Neural progenitor cell (in vitro differentiated cells): ENCODE results near the gene MRPL57. TPM values are rescaled to one million over a fixed set of nuclear protein-coding genes. Genes with fewer than 3 reads are reported as not detected.
"Not testable (repeated sequence)": the region's sequence is repeated elsewhere in the genome, so short reads cannot be mapped to it uniquely, and the experiment has no call there.

Source experiments
- DNase-seq: peaks from one replicate; pipeline ENCODE4 v3.0.0-alpha.2; 2016; ENCODE audit warnings: low spot score
- H2AFZ ChIP-seq: fragments of 200-600 bp; sonication (generic); replicated peaks from 2 replicates; pipeline ENCODE4 v1.6.1; 2016; ENCODE audit warnings: antibody characterized with exemption
- H3F3A ChIP-seq: fragments of 200-600 bp; sonication (generic); 2 replicates; pipeline ENCODE4 v1.6.1; 2016; ENCODE audit warnings: antibody characterized with exemption, low read depth
- H3K27ac ChIP-seq: fragments of 200-600 bp; sonication (generic); 2 replicates; pipeline ENCODE4 v1.5.1; 2016; ENCODE audit warnings: mild to moderate bottlenecking
- H3K27me3 ChIP-seq: fragments of 200-600 bp; sonication (generic); 2 replicates; pipeline ENCODE4 v1.6.1; 2016; ENCODE audit warnings: mild to moderate bottlenecking, moderate library complexity
- H3K36me3 ChIP-seq: fragments of 200-600 bp; sonication (generic); 2 replicates; pipeline ENCODE4 v1.5.1; 2016
- H3K4me1 ChIP-seq: fragments of 200-600 bp; sonication (generic); 2 replicates; pipeline ENCODE4 v1.6.1; 2016; ENCODE audit warnings: mixed run types
- H3K4me2 ChIP-seq: fragments of 200-600 bp; sonication (generic); 2 replicates; pipeline ENCODE4 v1.6.1; 2016
- H3K4me3 ChIP-seq: fragments of 200-600 bp; sonication (generic); 2 replicates; pipeline ENCODE4 v1.5.1; 2016
- H3K79me2 ChIP-seq: fragments of 200-600 bp; sonication (generic); 2 replicates; pipeline ENCODE4 v1.6.1; 2016; ENCODE audit warnings: low read depth
- H3K9ac ChIP-seq: fragments of 200-600 bp; sonication (generic); 2 replicates; pipeline ENCODE4 v1.6.1; 2016
- H3K9me3 ChIP-seq: fragments of 200-600 bp; sonication (generic); 2 replicates; pipeline ENCODE4 v1.5.1; 2016; ENCODE audit warnings: low read depth
- H4K20me1 ChIP-seq: fragments of 200-600 bp; sonication (generic); 2 replicates; pipeline ENCODE4 v1.6.1; 2016; ENCODE audit warnings: low read depth
- H3K27ac Mint-ChIP-seq: 3 replicates; pipeline ENCODE4 v1.8.0; 2021; ENCODE audit warnings: mixed read lengths
- H3K27me3 Mint-ChIP-seq: 2 replicates; pipeline ENCODE4 v1.8.0; 2022; ENCODE audit warnings: low read depth, mild to moderate bottlenecking, inconsistent platforms, moderate library complexity, mixed read lengths; ENCODE audit not compliant: insufficient read depth
- H3K36me3 Mint-ChIP-seq: 3 replicates; pipeline ENCODE4 v1.8.0; 2021; ENCODE audit warnings: mixed read lengths
- H3K4me1 Mint-ChIP-seq: 3 replicates; pipeline ENCODE4 v1.8.0; 2021; ENCODE audit warnings: mixed read lengths
- H3K4me3 Mint-ChIP-seq: 3 replicates; pipeline ENCODE4 v1.8.0; 2021; ENCODE audit warnings: mild to moderate bottlenecking, moderate library complexity, mixed read lengths
- H3K9me3 Mint-ChIP-seq: 3 replicates; pipeline ENCODE4 v1.8.0; 2020; ENCODE audit warnings: mixed read lengths
- EZH2 ChIP-seq: fragments of 200-600 bp; sonication (generic); IDR thresholded peaks from 2 replicates; pipeline ENCODE4 v1.6.1; 2017; ENCODE audit warnings: antibody characterized with exemption, mild to moderate bottlenecking, moderate library complexity
- EZH2phosphoT487 ChIP-seq: fragments of 200-600 bp; sonication (generic); IDR thresholded peaks from 2 replicates; pipeline ENCODE4 v1.6.1; 2017; ENCODE audit warnings: antibody characterized with exemption
- total RNA-seq: library from RNA; depleted of rRNA; stranded (reverse); fragments of >200 nt; gene quantifications from 2 replicates; pipeline ENCODE4 v1.2.3, GENCODE V29; 2015; ENCODE audit warnings: low replicate concordance
- TF ChIP-seq, protein P1 (sequence below): fragments of 200-600 bp; sonication (generic); IDR thresholded peaks from 2 replicates; pipeline ENCODE4 v1.5.1; 2017; ENCODE audit warnings: antibody characterized with exemption, mild to moderate bottlenecking

Gene MRPL57
- total RNA-seq: 11.4 and 22.6 TPM in 2 replicates

GRCh38 chr13:21176215-21176981 lies at the start of gene MRPL57, which contains the start of gene SKA3:
Gene MRPL57, plus strand, starts transcription at chr13:21176658. Its CDS starts 259 bp downstream, at chr13:21176917.
Gene SKA3, minus strand, starts transcription at chr13:21176552. Its CDS starts 75 bp downstream, at chr13:21176477.
- H4K20me1 ChIP-seq: peaks cover 5% of the 10 kb centered on the region
- H3K4me1 Mint-ChIP-seq: peaks cover 13% of the 10 kb centered on the region

GRCh38 chr13:21130116-21130515 lies 46.3 kb upstream of the MRPL57 start:
- Histone ChIP-seq H3K27ac (peak overlapping the region; percentile 73), H3K9ac (no peak overlapping the region), H3K36me3 (no peaks in the 10 kb centered on the region), H3K27me3 (no peaks in the 10 kb centered on the region), H3K9me3 (no peaks in the 10 kb centered on the region), H3F3A (peaks cover 19% of the 10 kb centered on the region), H3K79me2 (no peaks in the 10 kb centered on the region), H3K4me1 (peaks cover under 1% of the 10 kb centered on the region), H4K20me1 (no peaks in the 10 kb centered on the region), H2AFZ (no peak overlapping the region), H3K4me2 (no peak overlapping the region), H3K4me3 (no peak overlapping the region)
- no peak for TF ChIP-seq EZH2
- TF ChIP-seq, protein P1, sequence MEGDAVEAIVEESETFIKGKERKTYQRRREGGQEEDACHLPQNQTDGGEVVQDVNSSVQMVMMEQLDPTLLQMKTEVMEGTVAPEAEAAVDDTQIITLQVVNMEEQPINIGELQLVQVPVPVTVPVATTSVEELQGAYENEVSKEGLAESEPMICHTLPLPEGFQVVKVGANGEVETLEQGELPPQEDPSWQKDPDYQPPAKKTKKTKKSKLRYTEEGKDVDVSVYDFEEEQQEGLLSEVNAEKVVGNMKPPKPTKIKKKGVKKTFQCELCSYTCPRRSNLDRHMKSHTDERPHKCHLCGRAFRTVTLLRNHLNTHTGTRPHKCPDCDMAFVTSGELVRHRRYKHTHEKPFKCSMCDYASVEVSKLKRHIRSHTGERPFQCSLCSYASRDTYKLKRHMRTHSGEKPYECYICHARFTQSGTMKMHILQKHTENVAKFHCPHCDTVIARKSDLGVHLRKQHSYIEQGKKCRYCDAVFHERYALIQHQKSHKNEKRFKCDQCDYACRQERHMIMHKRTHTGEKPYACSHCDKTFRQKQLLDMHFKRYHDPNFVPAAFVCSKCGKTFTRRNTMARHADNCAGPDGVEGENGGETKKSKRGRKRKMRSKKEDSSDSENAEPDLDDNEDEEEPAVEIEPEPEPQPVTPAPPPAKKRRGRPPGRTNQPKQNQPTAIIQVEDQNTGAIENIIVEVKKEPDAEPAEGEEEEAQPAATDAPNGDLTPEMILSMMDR: no peak
- TF ChIP-seq EZH2phosphoT487: no peak
- peaks cover 11% of the 10 kb centered on the region for H3K27me3 Mint-ChIP-seq
- H3K4me1 Mint-ChIP-seq: peaks cover 6% of the 10 kb centered on the region
- peak overlapping the region; percentile 50 for H3K27ac Mint-ChIP-seq
- H3K4me3 Mint-ChIP-seq: no peak overlapping the region
- DNase-seq: peak; percentile 58
- H3K36me3 Mint-ChIP-seq: no peaks in the 10 kb centered on the region
- no peaks in the 10 kb centered on the region for H3K9me3 Mint-ChIP-seq

More at GRCh38 chr13:21176215-21176981, at the start of gene MRPL57, which contains the start of gene SKA3:
- H3F3A ChIP-seq: peaks cover 6% of the 10 kb centered on the region
- H3K27ac ChIP-seq: peak within 1 kb of the TSS; percentile 90
- H3K9me3 ChIP-seq: no peaks in the 10 kb centered on the region
- peak within 1 kb of the TSS; percentile 85 for H3K9ac ChIP-seq
- peak within 1 kb of the TSS; percentile 89 for H3K4me2 ChIP-seq
- H3K9me3 Mint-ChIP-seq: no peaks in the 10 kb centered on the region
- peak within 1 kb of the TSS; percentile 72 for H3K4me3 ChIP-seq
- peaks cover 4% of the 10 kb centered on the region for H3K4me1 ChIP-seq
- no peaks in the 10 kb centered on the region for H3K36me3 ChIP-seq
- peak within 1 kb of the TSS; percentile 97 for H3K4me3 Mint-ChIP-seq
- peaks cover 16% of the 10 kb centered on the region for H3K36me3 Mint-ChIP-seq
- peak within 1 kb of the TSS; percentile 95 for H3K27ac Mint-ChIP-seq
- peaks cover 69% of the 10 kb centered on the region for H3K79me2 ChIP-seq
- TF ChIP-seq, protein P1: no peak
- no peak for TF ChIP-seq EZH2
- peak; percentile 41 for TF ChIP-seq EZH2phosphoT487
- no peaks in the 10 kb centered on the region for H3K27me3 ChIP-seq
- peak; percentile 98 for DNase-seq
- no peaks in the 10 kb centered on the region for H3K27me3 Mint-ChIP-seq
- peak within 1 kb of the TSS; percentile 77 for H2AFZ ChIP-seq

DNA sequence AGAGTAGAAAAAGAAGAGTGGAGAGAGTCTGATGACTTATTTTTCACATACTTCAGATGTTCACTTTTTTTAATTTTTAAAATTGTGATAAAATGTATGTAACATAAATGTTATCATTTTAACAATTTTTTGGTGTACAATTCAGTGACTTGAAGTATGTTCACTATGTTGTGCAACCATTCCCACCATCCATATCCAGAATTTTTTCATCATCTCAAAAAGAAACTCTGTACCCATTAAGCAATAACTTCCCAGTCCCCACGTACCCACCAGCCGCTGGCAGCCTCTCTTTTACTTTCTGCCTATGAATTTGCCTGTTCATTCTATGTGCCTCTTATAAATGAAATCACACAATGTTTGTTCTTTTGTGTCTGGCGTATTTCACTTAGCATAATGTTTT lies 43.4 kb upstream of the MRPL57 start:
- Mint-ChIP-seq H3K27ac (no peak overlapping the region), H3K36me3 (no peaks in the 10 kb centered on the region), H3K27me3 (peaks cover 7% of the 10 kb centered on the region), H3K9me3 (peaks cover 5% of the 10 kb centered on the region), H3K4me1 (peaks cover 7% of the 10 kb centered on the region), H3K4me3 (no peak overlapping the region)
- H3K27ac ChIP-seq: no peak overlapping the region
- TF ChIP-seq EZH2phosphoT487: no peak
- TF ChIP-seq EZH2: no peak
- peaks cover 18% of the 10 kb centered on the region for H3F3A ChIP-seq
- no peak overlapping the region for H3K9ac ChIP-seq
- H2AFZ ChIP-seq: no peak overlapping the region
- no peaks in the 10 kb centered on the region for H3K9me3 ChIP-seq
- no peaks in the 10 kb centered on the region for H4K20me1 ChIP-seq
- H3K27me3 ChIP-seq: no peaks in the 10 kb centered on the region
- no peak overlapping the region for H3K4me3 ChIP-seq
- no peaks in the 10 kb centered on the region for H3K36me3 ChIP-seq
- no peaks in the 10 kb centered on the region for H3K79me2 ChIP-seq
- no peak for DNase-seq
- no peaks in the 10 kb centered on the region for H3K4me1 ChIP-seq
- H3K4me2 ChIP-seq: no peak overlapping the region

GRCh38 chr13:21134475-21134874 lies 42.0 kb upstream of the MRPL57 start:
- H3K27ac ChIP-seq: no peak overlapping the region
- no peaks in the 10 kb centered on the region for H3K27me3 ChIP-seq
- H3K9me3 ChIP-seq: no peaks in the 10 kb centered on the region
- Mint-ChIP-seq H3K4me1 (peaks cover 8% of the 10 kb centered on the region), H3K36me3 (no peaks in the 10 kb centered on the region), H3K27me3 (peaks cover 5% of the 10 kb centered on the region), H3K4me3 (no peak overlapping the region), H3K9me3 (peaks cover 5% of the 10 kb centered on the region), H3K27ac (no peak overlapping the region)
- no peak for TF ChIP-seq EZH2phosphoT487
- no peak for TF ChIP-seq EZH2
- TF ChIP-seq, protein P1: no peak
- H3K9ac ChIP-seq: no peak overlapping the region
- no peaks in the 10 kb centered on the region for H3K4me1 ChIP-seq
- no peak overlapping the region for H3K4me3 ChIP-seq
- no peak overlapping the region for H3K4me2 ChIP-seq
- no peaks in the 10 kb centered on the region for H3K79me2 ChIP-seq
- H4K20me1 ChIP-seq: no peaks in the 10 kb centered on the region
- no peaks in the 10 kb centered on the region for H3K36me3 ChIP-seq
- H2AFZ ChIP-seq: no peak overlapping the region
- DNase-seq: no peak
- H3F3A ChIP-seq: peaks cover 19% of the 10 kb centered on the region

DNA sequence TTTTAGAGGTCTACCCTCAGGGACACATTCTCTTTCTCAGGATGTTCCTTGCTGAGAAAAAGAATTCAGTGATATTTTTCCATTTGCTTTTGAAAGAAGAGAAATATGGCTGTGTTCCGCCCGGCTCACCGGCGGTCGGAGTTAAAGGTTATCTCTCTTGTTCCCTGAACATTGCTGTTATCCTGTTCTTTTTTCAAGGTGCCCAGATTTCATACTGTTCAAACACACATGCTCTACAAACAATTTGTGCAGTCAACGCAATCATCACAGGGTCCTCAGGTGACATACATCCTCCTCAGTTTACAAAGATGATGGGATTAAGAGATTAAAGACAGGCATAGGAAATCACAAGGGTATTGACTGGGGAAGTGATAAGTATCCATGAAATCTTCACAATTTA lies 40.6 kb upstream of the MRPL57 start:
- not testable (repeated sequence) for H3K27ac Mint-ChIP-seq, H3K9ac ChIP-seq, H3F3A ChIP-seq, H3K27me3 ChIP-seq, H3K4me3 ChIP-seq, H3K79me2 ChIP-seq, H3K27me3 Mint-ChIP-seq, H3K27ac ChIP-seq, H3K36me3 ChIP-seq, H4K20me1 ChIP-seq, DNase-seq, H3K4me1 ChIP-seq, H3K4me3 Mint-ChIP-seq, H3K36me3 Mint-ChIP-seq, H3K4me2 ChIP-seq, H3K9me3 Mint-ChIP-seq, H2AFZ ChIP-seq, H3K9me3 ChIP-seq
- peaks cover 13% of the 10 kb centered on the region for H3K4me1 Mint-ChIP-seq
